GM21737 (cell line): ENCODE measurements around the gene TRAPPC2B.

Experiments
- ATAC-seq: cut with Tn5 transposase; IDR thresholded peaks from one replicate; pipeline ENCODE4 v1.9.1; 2021; ENCODE audit warnings: mild to moderate bottlenecking, moderate library complexity; ENCODE audit not compliant: unreplicated experiment

The TRAPPC2B gene

DNA sequence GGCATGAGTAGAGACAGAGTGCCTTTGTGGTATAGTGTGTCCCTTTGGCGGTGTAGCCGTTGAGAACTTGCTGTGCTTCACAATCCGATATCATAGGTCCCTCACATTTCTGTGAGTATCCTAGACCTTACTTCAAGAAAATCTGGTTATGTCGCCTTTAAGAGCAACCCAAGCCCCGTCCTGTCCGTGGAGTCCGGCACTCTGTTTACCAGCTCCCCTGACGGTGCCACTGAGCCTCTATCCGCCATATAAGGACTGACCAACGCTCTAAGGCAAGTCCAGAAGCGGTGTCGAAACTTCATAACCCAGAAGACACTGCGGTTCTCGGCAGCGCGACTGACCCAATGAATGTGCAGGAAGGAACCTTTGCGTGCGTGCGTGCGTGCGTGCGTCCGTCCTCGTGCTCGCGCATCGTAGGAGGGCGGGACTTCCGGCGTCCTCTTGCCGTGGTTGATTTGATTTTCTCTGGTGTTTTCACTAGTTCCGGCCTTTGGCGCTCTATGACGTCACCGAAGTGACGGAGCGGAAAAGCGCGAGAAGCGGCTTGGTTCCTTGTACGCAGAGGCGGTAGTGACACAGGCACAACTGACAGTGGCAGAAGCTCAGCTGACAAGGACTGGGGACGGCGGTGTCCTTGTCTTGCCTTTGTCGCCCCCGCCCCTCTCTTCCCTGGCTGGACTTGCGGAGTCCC is at the start of gene TRAPPC2B, which contains the start of gene ZNF547:
TRAPPC2B (plus strand) TSS at position 555 of the 691 bp plus-strand sequence. CDS start 1,283 bp downstream, outside the sequence.
ZNF547 (plus strand) TSS at position 555 of the 691 bp plus-strand sequence. CDS start 5,005 bp downstream, outside the sequence.
- peak; percentile 89 for ATAC-seq

DNA sequence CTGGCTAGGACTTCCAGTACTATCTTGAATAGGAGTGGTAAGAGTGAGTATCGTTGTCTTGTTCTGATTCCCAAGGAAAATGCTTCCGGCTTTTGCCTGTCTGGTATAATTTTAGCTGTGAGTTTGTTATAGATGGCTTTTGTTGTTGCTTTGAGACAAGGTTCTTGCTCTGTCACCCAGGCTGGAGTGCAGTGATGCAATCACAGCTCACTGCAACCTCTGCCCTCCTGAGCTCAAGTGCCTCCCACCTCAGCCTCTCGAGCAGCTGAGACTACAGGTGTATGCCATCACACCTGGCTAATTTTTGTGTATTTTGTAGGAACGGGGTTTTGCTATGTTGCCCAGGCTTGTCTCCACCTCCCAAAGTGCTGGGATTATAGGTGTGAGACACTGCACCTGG is 49.2 kb upstream of the TRAPPC2B start:
- ATAC-seq = no peak

DNA sequence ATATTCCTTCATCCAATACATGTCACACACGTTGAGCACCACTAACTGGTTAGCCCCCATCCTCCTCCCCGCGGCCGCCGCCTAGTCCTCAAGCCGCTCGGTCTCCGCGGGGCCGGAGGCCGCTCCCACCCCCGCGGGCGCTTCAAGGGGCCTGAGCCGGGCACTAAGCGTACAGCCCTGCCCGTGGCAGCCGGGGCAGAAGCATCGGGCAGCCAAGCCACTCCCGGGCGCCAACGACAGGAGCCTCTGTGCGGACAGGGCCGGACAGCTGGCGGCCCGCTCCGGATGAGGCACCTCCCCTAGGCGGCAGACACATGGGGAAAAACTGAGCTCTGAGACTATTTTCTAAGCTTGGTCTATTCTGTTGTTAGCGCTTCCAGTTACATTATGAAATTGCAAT is 45.8 kb upstream of the TRAPPC2B start:
- ATAC-seq = no peak

- ATAC-seq = no peak
These were observed 43.5 kb upstream of the TRAPPC2B start for GRCh38 chr19:57319869-57320179.

DNA sequence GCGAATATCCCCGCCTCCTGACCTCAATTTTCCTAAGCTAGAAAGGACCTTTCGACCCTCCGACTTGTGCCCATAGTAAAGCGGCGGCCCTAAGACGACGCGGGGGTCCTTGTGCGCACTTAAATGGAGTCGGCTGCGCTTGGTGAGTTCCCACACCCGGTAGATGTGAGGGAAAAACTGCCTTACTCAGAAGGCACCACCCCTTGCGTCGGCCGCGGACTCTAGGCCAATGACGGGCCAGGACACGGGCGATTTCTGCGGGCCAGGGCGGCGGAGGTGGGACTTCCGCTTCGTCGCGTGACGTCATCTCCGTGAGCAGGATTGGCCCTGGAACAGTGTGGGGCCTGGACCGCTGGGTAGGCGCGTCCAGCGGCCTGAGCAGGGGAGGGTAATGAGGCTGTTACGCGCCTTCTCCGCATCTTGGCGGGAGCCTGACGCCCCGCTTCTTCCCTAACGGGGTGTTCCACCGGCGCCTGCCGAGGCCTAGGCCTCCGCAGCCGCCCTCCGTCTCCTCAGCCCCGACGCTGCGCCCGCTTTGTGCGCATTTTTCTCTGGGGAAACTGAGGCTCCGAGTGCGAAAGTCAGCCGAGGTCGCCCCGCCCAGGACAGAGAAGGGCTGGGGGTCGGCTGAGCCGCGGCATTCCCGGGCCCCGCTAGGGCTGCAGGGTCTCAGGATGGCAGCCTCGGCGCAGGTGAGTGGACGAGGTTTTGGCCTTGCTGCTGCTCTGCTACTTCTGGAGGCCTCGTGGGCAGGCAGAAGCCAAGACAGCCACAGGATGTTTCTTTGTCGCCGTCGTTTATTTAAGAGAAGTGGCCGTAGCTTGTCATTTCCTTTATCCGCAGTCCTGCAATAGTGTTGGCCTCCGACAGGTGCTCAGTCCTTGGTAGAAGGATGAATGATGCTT is 42.9 kb upstream of the TRAPPC2B start, which contains the start of gene ZNF543:
ZNF543 (plus strand) TSS at position 293 of the 905 bp plus-strand sequence; CDS start at position 675, 382 bp downstream.
- peak; percentile 96 for ATAC-seq

- no peak for ATAC-seq
These were observed 42.2 kb upstream of the TRAPPC2B start for GRCh38 chr19:57321116-57321515.

DNA sequence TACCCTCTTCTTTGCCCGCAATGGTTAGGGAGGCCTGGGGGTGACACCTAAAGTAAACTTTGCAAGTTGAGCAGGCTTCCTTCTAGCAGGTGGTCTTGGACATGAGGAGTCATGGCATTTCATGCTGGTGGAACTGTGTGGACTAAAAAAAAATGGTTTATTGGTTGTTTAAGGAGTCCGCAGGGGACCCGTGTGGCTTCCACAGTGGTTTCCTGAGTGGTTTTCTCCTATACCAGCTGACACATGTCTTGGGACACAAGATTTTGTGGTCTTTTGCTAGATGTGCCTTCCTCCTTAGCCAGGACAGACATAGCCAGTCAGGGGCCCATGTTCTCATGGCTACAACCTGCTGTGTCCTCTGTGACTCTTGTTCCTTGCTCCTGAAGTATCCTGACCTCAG is 41.6 kb upstream of the TRAPPC2B start:
- no peak for ATAC-seq

- ATAC-seq = no peak
These were observed 38.4 kb upstream of the TRAPPC2B start for GRCh38 chr19:57324992-57325391.

- no peak for ATAC-seq
These were observed 35.4 kb upstream of the TRAPPC2B start for GRCh38 chr19:57327993-57328392.

DNA sequence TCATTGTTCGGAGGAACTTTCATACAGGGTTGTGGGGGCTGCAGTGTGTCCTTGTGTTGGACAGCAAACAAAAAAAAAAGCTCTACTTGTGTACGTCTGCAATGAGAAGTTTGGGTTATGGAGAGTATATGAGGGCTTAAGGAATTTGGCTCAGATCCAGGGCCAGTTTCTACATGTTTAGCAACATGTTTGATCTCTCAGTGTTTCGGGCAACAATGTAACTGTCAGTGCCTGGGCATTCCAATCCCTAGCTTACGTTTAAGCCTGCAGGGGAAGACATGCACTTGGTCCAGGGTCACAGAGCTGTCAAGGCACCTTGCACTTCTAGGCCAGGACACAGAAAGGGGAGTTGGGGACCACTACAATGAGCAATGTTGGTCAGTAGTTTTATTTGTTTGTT is 29.2 kb upstream of the TRAPPC2B start:
- no peak for ATAC-seq

GRCh38 chr19:57338877-57339276 is 24.5 kb upstream of the TRAPPC2B start:
- no peak for ATAC-seq

GRCh38 chr19:57342582-57342981 is 20.8 kb upstream of the TRAPPC2B start:
- ATAC-seq = no peak

GRCh38 chr19:57348136-57348535 is 15.2 kb upstream of the TRAPPC2B start:
- no peak for ATAC-seq

DNA sequence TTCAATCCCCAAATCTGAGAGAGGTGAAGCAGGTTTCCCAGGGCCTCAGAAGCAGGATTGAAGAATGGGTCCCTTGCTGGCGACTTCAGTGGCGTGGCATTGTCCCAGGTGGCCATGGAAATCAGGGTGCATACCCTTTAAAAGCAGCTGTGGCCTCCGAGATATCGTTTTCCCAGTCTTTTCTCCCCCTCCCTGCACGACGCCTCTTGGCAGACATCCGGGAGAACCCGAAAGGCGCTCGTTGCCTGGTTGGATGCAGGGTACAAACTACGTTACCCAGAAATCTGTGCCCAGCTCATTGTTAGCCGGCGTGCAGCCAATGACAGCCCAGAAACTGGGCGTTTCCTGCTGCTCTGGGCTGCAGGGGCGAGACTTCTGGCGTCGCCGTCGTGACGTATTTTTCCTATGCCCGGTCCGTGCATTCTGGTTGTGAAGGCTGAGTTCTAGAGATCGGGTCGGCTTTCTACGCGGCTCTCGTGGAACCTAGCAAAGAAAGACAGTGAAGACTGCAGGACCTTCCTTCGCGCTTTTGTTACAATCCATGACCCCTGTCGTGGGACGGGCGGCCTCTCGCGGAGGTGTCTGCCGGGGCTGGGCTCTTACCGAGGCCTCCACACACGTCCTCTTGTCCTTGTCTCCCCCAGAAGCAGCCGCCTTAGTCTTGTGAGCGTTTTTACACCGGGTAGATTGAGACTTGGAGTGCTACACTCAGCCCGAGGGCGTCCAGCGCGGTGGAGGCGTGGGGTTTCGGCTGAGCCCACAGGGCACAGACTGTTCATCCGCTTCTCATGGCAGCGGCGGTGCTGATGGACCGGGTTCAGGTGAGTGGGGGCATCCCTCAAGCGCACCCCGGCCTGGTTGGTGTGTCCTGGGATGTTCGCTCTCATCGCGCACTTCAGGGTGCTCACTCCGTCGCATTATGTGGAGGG is 12.2 kb upstream of the TRAPPC2B start, which contains the start of gene ZNF304:
ZNF304 (plus strand) TSS at position 395 of the 929 bp plus-strand sequence; CDS start at position 789, 394 bp downstream.
- peak; percentile 91 for ATAC-seq

DNA sequence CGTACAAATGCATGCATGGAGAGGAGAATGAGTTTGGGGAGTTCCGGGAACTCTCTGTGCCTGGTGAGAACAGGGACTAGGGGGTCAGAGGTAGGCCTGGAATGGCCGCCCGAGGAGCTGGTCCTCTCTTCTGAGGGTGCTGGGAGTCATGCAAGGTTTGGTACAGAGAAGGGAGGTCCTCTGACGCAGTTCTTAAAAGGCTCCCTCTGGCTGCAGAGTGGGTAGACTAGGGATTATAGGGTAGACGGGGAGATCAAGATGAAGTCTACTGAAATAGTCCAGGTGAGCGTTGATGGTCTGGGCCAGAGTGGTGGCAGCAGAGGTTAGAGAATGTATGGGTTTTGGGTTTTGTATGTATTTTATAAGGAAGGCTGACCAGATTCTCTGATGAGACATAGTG is 11.5 kb upstream of the TRAPPC2B start:
- ATAC-seq = peak; percentile 12

- no peak for ATAC-seq
These were observed 7.4 kb upstream of the TRAPPC2B start for GRCh38 chr19:57355916-57356315.

- no peak for ATAC-seq
These were observed 5.9 kb upstream of the TRAPPC2B start for GRCh38 chr19:57357406-57357805.

DNA sequence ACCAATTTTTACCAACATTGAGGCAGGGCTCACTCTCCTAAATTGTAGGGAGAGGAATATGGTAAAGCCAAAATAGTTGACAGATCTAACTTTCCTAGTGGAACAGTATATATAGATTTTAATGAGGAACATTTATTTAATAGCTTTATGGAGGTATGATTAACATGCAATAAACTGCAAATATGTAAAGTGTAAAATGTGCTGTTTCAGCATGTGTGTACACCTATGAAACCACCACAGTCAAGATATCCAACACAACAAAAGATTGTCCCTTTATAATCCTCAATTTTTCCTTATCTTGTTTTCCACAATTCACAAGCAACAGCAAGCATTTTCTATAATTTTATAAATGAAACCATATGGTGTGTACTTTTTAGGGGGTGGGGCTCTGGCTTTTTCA is 4.1 kb upstream of the TRAPPC2B start:
- ATAC-seq = no peak

- ATAC-seq = no peak
These were observed 932 bp upstream of the TRAPPC2B start for GRCh38 chr19:57362419-57362818.

DNA sequence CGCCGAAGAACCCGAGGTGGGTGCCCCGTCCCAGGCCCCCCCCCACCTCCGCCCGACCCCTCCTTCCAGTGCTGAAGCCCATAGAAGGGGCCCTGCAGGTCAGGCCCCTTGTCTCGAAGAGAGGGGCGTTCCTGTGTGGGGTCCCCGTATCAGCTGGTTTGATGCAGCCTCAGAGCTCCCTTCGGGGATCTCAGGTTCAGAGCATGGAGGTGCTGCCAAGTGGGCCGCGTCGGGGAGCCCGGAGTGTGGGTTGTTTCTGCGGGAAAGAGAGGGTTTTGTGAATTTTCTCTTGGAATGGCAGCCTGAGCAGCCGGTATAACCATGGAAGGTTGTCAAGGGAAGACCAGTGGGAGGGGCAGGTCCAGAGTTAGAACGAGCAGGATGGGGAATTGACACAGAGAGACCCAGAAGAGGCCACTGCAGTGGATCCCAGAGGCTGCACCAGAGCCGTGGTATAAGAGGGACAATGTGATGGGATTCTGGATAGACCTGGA is 384 bp downstream of the TRAPPC2B start:
- ATAC-seq = no peak
